Gastroesophageal sphincter (tissue), 4 donors: ENCODE results near the gene ZNHIT3. TPM values are rescaled to one million over a fixed set of nuclear protein-coding genes. Genes with fewer than 3 reads are reported as not detected.

Experiments
- ATAC-seq: fragments of 150-250 bp; one replicate; pipeline ENCODE4 v1.9.1; 2016; ENCODE audit warnings: mild to moderate bottlenecking, moderate library complexity
- H3K27ac ChIP-seq, 4 donors: fragments of 200-600 bp; sonication (generic) in 3 of 4; 1 replicate in 3 of 4; 2 replicates in 1 of 4; pipeline ENCODE4 v1.5.1; 2016 to 2019
- H3K27me3 ChIP-seq: fragments of 200-600 bp; sonication (generic); one replicate; pipeline ENCODE4 v1.5.1; 2019
- H3K36me3 ChIP-seq, 2 donors: fragments of 200-600 bp; sonication (generic); one replicate each; pipeline ENCODE4 v1.5.1; 2019; ENCODE audit warnings: control low read depth in 1 of 2
- H3K4me1 ChIP-seq, 3 donors: fragments of 200-600 bp; sonication (generic); 1 replicate in 2 of 3; 2 replicates in 1 of 3; pipeline ENCODE4 v1.5.1; 2016 to 2019; ENCODE audit warnings: control low read depth in 2 of 3
- H3K4me3 ChIP-seq, 2 donors: fragments of 200-600 bp; sonication (generic); one replicate each; pipeline ENCODE4 v1.5.1; 2019; ENCODE audit warnings: mild to moderate bottlenecking in 1 of 2, moderate library complexity in 1 of 2
- H3K9me3 ChIP-seq, 3 donors: fragments of 200-600 bp; sonication (generic); one replicate each; pipeline ENCODE4 v1.5.1; 2017 to 2019; ENCODE audit warnings: control low read depth in 2 of 3
- EP300 ChIP-seq: sonication (generic); formaldehyde crosslinking; IDR thresholded peaks from one replicate; pipeline ENCODE4 v1.6.1; 2017; ENCODE audit warnings: antibody characterized with exemption, mild to moderate bottlenecking
- POLR2A ChIP-seq, 2 donors: fragments of 450-650 bp; IDR thresholded peaks; one replicate each; pipeline ENCODE4 v1.6.1; 2017; ENCODE audit warnings: antibody characterized with exemption in 2 of 2, mild to moderate bottlenecking in 2 of 2, moderate library complexity in 1 of 2
- POLR2AphosphoS5 ChIP-seq: sonication (generic); formaldehyde crosslinking; IDR thresholded peaks from one replicate; pipeline ENCODE4 v1.6.1; 2017; ENCODE audit warnings: antibody characterized with exemption
- WGBS, 2 donors: methylation state at CpG; one replicate each; pipeline ENCODE4 v1.1.5; 2018; ENCODE audit warnings: low coverage in 1 of 2; 5-methylcytosine and 5-hydroxymethylcytosine counted together
- total RNA-seq, 4 donors: library from RNA; depleted of rRNA; stranded (reverse); fragments of >200 nt; gene quantifications; one replicate each; pipeline ENCODE4 v1.1.0, GENCODE V29; 2016
- TF ChIP-seq, protein P1 (sequence below), 4 experiments: fragments of 200-600 bp in 2 of 4; fragments of 450-650 bp in 2 of 4; sonication (generic) in 1 of 4; IDR thresholded peaks; one replicate each; pipeline ENCODE4 v1.5.1; 2017 to 2019; ENCODE audit warnings: antibody characterized with exemption in 4 of 4, mild to moderate bottlenecking in 2 of 4, moderate library complexity in 2 of 4

The ZNHIT3 gene
- total RNA-seq, 4 donors from 2014 or later: 30.8 to 42.0 (median 36.5) TPM

GRCh38 chr17:36485805-36486203, 677 bp upstream of the ZNHIT3 start:
- Histone ChIP-seq H3K36me3 (peaks cover 0 to 4% of the 10 kb centered on the region in 2 donors), H3K27me3 (peaks cover 15% of the 10 kb centered on the region), H3K4me3 (peak overlapping the region; percentile 85 to 94), H3K9me3 (no peaks in the 10 kb centered on the region), H3K27ac (peak overlapping the region in 3 of 4 donors; percentile 91 to 93 (median 93)), H3K4me1 (peaks cover 0 to 54% (median 21%) of the 10 kb centered on the region in 3 donors)
- ATAC-seq: no peak
- TF ChIP-seq EP300 (no peak), POLR2AphosphoS5 (no peak), POLR2A (IDR thresholded peaks at IDR 0.05) (no peak)
- TF ChIP-seq, protein P1, sequence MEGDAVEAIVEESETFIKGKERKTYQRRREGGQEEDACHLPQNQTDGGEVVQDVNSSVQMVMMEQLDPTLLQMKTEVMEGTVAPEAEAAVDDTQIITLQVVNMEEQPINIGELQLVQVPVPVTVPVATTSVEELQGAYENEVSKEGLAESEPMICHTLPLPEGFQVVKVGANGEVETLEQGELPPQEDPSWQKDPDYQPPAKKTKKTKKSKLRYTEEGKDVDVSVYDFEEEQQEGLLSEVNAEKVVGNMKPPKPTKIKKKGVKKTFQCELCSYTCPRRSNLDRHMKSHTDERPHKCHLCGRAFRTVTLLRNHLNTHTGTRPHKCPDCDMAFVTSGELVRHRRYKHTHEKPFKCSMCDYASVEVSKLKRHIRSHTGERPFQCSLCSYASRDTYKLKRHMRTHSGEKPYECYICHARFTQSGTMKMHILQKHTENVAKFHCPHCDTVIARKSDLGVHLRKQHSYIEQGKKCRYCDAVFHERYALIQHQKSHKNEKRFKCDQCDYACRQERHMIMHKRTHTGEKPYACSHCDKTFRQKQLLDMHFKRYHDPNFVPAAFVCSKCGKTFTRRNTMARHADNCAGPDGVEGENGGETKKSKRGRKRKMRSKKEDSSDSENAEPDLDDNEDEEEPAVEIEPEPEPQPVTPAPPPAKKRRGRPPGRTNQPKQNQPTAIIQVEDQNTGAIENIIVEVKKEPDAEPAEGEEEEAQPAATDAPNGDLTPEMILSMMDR (IDR thresholded peaks at IDR 0.05): no peak
- WGBS, 2 donors: 14 to 40% methylated on average over 2 of the region's 10 CpGs

DNA sequence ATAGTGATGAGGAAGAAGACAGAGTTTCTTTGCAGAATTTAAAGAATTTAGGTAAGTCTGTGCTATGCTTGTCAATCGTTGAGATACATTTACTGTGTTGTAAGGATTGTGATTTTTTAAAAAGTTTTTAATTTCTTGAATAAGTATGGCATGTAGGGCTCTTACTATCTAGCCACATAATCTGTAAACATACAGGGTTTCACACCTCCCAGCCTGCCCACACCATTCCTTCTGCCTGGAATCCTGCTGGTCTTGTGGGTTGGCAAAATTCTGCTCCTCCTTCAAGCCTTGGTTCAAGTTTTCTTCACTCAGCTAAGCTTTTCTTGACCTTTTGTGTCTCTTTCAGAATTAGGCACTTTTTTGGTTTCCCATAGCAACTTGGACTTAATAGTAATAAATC, 7.5 kb downstream of the ZNHIT3 start:
- WGBS, 2 donors: 92 to 100% methylated on average over 1 of the region's 1 CpG
- TF ChIP-seq POLR2AphosphoS5 (no peak), POLR2A (IDR thresholded peaks at IDR 0.05) (no peak), EP300 (no peak)
- TF ChIP-seq, protein P1 (IDR thresholded peaks at IDR 0.05): no peak
- no peaks in the 10 kb centered on the region for H3K9me3 ChIP-seq
- H3K27me3 ChIP-seq: no peaks in the 10 kb centered on the region
- no peak overlapping the region for H3K27ac ChIP-seq
- no peak overlapping the region for H3K4me3 ChIP-seq
- H3K4me1 ChIP-seq: peaks cover 0 to 9% (median 0%) of the 10 kb centered on the region in 3 donors
- peaks cover 8 to 78% of the 10 kb centered on the region in 2 donors for H3K36me3 ChIP-seq
- ATAC-seq: no peak

DNA sequence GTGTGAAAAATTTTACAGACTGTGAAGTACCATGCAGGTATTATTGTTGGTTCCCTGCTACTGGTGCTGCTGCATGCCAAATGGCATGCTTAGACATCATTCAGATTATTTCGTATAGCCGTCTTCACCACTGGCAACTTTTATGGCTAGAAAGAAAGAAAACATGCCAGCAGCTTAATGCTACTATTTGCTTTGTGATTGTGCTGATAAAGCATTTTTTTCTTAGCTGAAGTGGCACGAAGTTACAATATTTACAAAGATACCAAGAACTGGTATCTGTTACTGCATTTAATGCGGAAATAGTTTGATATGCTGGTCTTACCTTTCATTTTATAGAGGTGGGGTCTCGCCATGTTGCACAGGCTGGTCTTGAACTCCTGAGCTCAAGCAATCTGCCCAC, 8.2 kb downstream of the ZNHIT3 start:
- H3K9me3 ChIP-seq: no peaks in the 10 kb centered on the region
- H3K36me3 ChIP-seq: peaks cover 8 to 78% of the 10 kb centered on the region in 2 donors
- no peaks in the 10 kb centered on the region for H3K27me3 ChIP-seq
- peaks cover 0 to 2% (median 0%) of the 10 kb centered on the region in 3 donors for H3K4me1 ChIP-seq
- TF ChIP-seq, protein P1 (IDR thresholded peaks at IDR 0.05): no peak
- TF ChIP-seq POLR2A (IDR thresholded peaks at IDR 0.05) (no peak), POLR2AphosphoS5 (no peak), EP300 (no peak)
- 80 to 90% methylated on average over 5 of the region's 5 CpGs for WGBS, 2 donors
- ATAC-seq: no peak
- H3K27ac ChIP-seq: no peak overlapping the region
- no peak overlapping the region for H3K4me3 ChIP-seq

DNA sequence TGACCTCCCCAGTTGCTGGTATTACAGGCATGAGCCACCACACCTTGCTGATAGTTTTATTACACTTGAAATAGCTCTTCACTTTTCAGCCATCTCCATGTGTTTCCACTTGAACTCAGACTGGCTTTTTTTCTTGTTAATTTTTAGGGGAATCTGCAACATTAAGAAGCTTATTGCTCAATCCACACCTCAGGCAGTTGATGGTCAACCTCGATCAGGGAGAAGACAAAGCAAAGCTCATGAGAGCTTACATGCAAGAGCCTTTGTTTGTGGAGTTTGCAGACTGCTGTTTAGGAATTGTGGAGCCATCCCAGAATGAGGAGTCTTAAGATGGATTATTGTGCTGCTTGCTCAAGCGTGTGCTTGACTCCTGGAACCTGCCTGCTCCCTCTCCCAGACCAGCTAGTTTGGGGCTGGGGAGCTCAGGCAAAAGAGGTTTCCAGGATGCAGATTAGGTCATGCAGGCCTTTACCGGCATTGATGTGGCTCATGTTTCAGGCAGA, 8.6 kb downstream of the ZNHIT3 start:
- H3K4me3 ChIP-seq: no peak overlapping the region
- WGBS, 2 donors: 67 to 79% methylated on average over 2 of the region's 3 CpGs
- no peaks in the 10 kb centered on the region for H3K9me3 ChIP-seq
- H3K4me1 ChIP-seq: no peaks in the 10 kb centered on the region
- TF ChIP-seq, protein P1 (IDR thresholded peaks at IDR 0.05): no peak
- TF ChIP-seq POLR2A (IDR thresholded peaks at IDR 0.05) (no peak), EP300 (no peak)
- H3K27me3 ChIP-seq: no peaks in the 10 kb centered on the region
- H3K27ac ChIP-seq: no peak overlapping the region
- peaks cover 8 to 81% of the 10 kb centered on the region in 2 donors for H3K36me3 ChIP-seq
- no peak for ATAC-seq

- Histone ChIP-seq H3K27me3 (no peaks in the 10 kb centered on the region), H3K36me3 (peaks cover 8 to 92% of the 10 kb centered on the region in 2 donors), H3K4me3 (no peak overlapping the region), H3K27ac (no peak overlapping the region), H3K9me3 (no peaks in the 10 kb centered on the region), H3K4me1 (no peaks in the 10 kb centered on the region)
- WGBS, 2 donors: 74 to 86% methylated on average over 5 to 6 of the region's 9 CpGs
- no peak for TF ChIP-seq POLR2A (IDR thresholded peaks at IDR 0.05)
- no peak for TF ChIP-seq POLR2AphosphoS5
- no peak for ATAC-seq
These were observed 9.7 kb downstream of the ZNHIT3 start for GRCh38 chr17:36496018-36496789.
